Measurements from ENCODE around the gene DAB1.
"Not testable (repeated sequence)": the region's sequence is repeated elsewhere in the genome, so short reads cannot be mapped to it uniquely, and the experiment has no call there.

The DAB1 gene

DNA sequence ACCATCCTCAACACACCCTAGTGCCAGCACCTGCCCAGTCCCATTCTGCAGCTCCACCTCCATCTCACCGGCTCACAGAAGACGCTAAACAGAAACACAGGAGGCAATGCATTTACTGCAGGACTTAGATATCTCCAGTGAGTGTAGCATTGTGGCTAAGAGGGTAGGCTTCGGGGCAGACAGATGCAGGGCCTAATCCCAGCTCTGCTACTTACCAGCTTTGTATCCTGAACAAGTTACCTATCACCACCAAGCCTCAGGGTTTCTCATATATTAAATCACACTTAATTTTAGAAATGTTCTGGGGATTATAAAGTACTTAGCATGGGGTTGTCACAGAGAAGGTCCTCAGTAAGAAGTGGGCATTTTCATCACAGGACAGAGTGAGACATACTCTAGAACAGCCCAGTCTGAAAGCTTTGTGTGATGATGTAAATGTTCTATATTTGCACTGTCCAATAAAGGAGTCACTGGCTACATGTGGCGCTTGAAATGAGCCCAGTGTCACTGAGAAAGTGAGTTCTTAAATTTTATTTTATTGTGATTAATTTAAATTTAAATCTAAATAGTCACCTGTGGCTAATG, 308.7 kb downstream of the DAB1 start:
- no peak for DNase-seq

DNA sequence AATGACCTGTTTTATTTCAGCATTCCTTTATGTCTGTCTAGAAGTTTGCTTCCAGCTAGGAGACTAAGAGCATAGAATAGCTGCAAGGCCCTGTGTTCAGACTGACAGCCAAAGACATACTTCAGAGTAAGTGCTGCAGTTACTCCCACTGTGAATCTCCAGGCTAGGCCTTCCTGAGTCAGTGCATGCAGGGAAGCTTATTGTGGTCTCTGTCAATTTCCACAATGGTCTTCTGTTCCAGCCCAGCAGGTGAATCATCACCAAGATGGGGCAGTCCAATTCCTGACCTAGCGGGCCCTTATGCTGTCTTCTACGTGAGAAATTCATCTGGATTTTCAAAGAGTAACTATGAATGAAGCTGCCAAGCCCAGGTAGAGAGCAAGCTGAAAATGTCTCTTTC, 311.7 kb downstream of the DAB1 start:
- peak; percentile 4 for DNase-seq

DNA sequence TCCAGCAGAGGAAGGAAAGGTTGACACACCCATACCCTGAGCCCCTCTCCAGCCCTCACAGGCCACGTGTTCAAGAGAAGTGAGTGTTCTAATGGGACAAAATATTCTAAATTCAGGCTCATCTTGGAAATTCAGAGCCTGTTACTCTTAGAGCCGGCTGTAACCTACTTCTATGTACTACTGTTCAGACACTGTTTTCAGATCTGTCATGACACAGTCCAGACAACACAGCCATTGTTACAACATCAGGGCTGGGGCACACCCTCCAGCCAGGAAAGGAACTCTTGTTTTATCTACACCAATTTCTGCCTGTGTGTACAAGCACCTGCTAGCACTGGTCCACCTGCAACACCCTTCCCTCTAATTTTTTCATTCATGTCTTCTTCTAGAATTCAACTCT, 312.7 kb downstream of the DAB1 start:
- no peak for DNase-seq

DNA sequence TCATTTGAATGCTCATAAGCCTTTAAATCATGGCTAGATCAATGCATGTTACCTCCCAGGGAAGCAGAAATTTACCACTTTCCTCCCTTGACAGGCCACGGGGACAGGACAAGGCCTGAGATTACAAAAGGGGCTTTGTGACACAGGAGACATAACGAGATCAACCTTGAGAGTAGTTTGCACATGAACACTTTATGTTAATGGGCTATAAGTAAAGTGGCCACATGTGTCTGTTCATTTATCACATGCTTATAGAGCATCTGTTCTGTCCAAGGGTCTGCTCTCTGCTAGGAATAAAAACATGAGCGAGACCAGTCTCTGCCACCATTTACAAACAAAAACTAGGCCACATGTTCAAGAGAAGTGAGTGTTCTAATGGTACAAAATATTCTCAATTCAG, 314.0 kb downstream of the DAB1 start:
- no peak for DNase-seq

DNA sequence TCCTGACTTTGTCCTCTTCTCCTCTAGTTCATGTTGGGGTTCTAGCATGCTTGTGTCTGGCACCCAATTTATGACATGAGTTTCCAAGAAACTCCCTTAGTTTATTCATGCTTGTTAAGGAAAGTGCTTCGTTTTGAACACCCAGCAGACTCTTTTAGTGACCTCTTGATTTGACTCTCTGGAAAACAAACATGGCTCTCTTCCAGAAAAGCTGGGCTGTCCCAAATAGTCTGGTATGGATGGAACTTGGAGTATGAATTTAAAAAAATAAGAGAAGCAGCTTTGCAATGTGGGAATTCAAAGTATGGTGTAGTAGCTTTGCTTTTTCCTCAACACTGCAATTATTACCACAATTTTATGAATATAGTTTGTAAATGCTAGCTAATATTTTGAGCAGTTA, 314.6 kb downstream of the DAB1 start:
- DNase-seq = peak; percentile 41

DNA sequence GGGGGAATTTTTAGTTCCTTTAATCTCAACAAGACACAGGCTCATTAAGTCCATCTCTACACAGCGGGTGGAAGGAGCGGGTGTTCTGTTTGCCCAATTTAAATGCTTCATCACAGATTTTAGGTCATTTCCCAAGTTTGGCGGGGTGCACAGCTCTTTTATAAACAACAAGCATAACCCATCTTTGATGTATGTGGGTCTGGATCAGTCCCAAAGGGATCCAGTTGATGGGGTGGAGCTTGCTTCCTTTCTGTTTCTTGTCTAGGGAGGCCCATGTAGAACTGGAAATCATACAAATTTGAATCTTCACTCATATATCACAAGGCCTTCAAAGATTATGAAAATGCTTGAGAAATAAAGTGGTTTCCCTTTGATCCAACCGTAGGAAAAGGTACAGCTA, 317.6 kb downstream of the DAB1 start:
- no peak for DNase-seq

DNA sequence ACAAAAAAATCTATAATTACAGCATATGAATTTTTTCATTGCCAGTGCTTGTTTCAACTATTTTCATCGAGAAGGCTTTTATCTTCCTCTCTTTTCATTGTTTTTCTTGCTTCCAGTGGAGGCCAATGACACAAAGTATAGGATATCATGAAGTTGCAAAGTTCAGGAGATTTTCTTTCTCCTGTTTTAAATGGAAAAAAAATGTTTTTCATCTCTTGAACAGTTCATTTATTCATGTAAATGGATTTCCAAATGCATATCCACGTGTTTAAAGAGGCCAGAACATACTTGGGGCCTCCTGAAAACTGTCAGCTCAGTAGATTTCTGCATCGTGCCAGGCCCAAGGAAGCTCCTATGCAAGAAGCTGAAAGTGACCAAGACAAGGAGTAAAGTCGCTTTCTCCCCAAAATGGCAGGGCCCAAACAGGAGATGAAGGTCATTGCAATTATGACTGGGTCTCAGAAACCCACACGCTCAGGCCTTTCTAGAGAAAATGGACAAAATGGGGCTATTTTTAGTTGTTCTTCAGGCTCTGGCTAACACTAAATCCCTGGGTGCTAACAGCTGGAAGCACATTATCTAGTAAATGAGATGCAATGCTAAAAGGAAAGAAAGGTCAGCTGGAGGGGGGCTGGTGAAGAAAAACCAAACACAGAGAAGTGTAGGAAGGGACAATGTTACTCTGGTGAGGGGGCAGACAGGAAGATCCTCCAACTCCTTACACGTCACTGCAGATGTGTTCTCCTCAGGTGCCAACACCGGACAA, 321.1 kb downstream of the DAB1 start:
- DNase-seq = no peak

DNA sequence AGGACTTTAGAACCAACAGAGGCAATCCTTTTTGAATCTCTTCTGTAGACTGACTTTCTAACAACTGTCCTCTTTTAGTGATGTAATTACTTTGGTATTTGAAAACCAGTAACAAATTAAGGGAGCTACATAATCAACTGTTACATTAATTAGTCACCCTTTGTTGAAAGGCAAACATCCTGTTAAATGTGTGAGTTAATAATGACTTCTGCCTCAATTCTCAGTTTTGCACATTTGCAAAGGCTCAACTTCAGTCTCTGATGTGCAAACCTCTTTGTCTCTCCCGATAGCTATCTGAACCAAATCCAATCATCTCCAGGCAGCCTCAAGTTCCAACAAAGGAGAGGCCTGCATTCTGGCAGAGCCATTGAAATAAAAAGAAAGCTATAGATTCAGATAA, 322.7 kb downstream of the DAB1 start:
- no peak for DNase-seq

DNA sequence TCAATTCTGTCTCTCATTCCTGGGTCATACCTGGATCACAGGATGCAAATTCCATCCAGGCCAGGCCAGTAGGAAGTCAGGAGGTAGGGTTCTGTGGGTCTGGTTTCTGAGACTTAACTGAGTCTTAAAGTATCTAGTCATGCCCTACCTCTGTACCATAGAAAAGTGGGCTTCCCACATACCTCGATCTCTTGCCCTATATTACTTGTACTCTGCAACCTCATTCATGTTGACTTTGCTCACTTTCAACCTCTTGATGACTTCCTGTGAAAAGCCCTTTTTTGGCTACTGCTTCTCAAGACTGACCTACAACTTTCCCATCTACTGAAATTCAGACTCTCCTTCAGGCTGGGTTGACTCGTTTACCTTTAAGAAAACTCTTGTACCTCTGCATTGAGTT, 329.1 kb downstream of the DAB1 start:
- DNase-seq = no peak

DNA sequence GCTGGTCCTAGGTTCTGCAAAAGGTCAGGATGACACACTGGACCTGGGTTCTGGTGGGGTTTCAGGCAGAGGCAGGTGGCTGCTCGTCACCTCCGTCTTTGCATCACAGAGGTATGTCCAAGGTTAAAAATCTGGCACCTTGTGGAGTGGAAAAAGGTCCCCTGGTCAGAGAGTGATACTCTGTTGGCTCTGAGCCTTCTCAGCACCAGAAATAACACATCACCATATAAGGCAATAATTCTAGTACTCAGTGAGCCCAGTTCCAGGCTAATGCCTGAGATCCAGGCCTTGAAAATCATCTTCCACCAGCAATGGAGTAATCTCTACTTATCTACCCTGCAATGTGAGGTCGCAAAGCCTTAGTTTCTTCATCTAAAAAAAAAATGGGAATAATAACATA, 330.7 kb downstream of the DAB1 start:
- no peak for DNase-seq

DNA sequence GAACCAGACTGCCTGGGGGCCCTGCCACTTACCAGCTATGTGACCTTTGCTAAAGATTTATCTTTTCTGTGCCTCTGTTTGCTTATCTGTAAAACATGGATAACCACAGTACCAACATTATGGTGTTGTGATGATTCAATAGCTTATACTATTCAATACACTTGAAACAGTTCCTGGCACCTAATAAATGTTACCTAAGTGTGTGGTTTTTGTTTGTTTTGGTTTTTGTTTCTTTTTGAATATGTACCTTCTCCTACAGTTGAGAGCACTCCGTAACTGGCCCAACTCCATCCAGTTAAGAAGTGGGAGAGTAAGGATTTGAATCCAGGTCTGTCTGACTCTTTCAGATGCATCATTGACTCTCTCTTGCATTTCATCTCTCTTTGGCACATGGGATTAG, 332.2 kb downstream of the DAB1 start:
- DNase-seq = no peak

DNA sequence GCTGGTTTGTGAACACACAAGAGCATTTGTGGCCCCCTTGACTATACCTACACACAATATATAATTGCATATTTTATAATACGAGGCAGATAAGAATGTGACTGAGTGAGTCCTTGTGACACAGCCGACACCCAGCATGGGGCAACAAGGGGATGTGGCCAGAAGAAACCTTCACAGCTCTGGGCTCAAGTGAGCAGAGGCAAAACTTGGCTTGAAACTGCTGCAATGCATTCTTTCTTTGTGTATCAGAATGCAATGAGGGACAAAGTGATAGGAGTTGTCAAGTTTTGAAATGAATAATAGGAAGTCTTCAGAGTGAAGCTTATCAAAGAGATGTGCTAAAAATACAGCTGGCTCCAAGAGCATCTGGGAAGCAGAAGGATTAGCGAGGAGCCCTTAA, 334.0 kb downstream of the DAB1 start:
- DNase-seq = peak; percentile 9

DNA sequence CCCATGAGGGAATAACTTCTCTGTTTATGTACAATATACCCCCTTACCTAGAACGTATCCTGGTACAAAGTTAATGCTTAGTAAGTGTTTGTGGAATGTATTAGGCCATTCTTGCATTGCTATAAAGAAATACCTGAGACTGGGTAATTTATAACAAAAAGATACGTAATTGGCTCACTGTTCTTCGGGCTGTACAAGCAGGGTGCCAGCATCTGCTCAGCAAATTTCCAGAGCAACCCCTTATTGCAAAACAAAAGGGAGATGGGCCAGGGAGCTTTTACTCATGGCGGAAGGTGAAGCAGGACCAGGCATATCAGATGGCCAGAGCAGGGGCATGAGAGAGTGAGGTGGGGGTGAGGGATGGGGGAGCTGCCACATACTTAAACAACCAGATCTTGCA, 334.6 kb downstream of the DAB1 start:
- no peak for DNase-seq

DNA sequence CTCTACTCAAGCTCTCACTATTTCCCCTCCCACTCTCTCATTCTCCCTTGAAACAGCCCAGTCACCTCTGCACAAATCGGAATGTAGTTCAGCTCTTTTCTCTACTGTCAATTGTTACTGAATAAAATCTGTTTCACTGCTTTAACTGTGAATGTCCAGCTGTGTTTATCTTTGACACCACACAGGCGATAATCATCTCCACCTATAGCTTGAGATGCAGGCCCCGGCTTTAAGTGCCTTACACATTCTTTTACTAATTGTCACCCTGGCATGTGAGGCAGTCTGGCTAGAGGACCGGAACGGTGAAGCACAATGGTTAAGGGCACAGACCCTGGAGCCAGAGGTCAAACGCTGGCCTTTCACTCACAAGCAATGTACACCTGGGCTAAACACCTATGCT, 335.2 kb downstream of the DAB1 start:
- no peak for DNase-seq

DNA sequence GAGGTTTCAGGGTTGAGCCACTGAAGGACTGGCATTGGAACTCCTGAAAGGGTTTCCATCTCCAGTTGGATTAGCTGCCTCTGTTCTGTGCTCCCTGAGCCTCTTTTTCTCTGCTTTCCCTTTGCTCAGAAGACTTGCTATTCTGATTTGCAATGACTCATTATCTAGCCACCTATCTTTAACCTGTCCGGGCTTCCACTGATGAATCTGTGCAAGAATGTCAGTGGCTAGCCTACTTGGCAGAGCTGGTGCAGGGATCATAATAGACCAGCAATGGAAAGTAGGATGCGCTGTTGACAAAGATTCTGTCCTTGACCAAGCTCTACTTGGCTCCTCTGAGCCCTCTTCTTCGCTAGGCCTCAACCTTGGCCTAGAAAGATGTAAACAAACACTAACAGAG, 336.2 kb downstream of the DAB1 start:
- DNase-seq = not testable (repeated sequence)

DNA sequence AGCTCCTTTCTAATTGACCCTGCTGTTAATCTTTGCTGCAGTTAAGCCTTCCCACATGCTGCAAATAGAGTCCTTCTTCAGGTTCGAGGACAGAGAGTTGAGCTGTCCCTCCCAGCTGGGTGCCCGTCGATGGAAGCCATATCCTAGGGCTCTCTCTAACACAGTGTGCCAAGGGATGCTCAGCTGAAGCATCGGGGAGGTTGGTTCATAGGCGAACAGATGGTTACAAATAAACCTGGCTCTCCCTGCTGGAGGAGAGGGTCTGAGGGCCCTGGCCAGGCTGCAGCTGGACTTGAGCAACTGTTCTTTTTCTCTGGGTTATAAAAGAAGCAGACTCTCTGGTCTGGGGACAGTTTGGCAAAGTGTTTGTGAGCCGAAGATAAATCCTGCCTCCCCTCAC, 337.7 kb downstream of the DAB1 start:
- no peak for DNase-seq

DNA sequence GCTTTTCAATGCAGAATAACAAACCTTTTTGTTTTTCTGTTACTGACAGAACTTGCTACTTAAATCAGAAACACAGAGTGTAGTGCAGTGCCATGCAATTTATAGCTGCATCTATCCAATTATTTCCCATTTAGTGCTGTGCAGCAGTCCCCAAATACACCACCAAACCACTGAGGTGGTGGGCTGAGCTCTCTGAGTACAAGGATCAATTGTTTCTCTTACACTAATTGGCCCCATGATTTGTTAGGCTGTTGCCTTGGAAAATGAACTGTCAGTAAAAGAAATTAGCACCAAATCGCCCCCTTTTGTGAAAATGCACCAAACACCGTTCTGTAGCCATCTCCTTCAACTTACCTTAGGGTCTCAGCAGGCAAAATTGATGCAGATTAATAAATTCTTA, 339.2 kb downstream of the DAB1 start:
- no peak for DNase-seq

DNA sequence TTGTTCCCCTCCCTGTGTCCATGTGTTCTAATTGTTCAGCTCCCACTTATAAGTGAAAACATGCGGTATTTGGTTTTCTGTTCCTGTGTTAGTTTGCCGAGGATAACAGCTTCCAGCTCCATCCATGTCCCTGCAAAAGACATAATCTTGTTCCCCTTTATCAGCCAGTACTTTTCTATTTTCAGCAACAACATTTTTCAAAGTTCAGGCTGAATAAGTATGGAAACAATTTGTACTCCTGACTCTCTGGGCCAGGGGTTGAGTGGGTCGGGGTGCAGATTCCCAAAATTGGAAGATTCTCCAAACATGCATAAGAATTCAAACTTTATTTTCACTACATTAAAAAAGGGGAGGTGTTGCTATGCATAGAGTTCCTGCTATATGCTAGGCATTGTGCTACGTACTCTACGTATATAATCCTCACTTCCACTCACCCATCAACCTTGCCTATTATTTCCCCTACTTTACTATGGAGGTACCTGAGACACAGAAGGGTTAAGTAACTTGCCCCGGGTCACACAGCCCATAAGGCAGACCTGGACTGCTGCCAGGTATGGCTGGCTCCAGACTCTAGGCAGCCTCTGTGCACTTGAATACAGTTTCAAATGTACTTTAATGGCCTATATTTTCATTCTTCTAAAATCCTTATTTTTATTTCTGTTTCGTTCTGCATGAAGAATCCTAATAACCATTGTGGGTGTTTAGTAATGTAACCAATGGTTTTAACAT, 341.0 kb downstream of the DAB1 start:
- DNase-seq = no peak

DNA sequence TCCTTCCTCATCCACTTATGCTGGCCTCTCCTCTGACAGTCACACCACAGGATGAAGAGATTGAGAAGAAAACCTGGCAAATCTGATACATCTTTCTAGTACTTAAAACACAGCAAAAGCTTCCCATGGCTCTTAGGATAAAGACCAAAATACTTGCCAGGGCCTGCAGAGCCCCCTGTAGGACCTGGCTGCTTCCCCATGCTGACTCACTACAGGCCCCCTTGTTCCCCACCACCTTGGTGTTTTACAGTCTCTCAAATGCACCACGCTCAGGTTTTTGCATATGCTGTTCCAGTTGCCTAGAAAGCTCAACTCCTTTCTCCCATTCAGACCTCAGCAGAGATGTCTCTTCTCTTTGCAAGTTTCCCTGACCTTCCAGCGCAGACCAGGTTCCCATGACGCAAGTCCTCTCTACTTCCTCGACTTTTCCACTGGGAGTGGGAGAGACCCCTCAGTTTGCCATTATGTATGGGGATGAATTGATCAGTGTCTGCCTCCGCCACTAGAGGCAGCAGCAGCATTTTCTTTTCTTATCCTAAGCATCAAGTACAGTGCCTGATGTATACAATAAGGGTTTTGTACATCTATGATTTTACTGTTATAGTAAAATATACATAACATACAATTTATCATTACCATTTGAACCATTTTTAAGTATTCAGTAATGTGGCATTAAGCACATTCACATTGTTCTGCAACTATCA, 344.3 kb downstream of the DAB1 start:
- DNase-seq = no peak

DNA sequence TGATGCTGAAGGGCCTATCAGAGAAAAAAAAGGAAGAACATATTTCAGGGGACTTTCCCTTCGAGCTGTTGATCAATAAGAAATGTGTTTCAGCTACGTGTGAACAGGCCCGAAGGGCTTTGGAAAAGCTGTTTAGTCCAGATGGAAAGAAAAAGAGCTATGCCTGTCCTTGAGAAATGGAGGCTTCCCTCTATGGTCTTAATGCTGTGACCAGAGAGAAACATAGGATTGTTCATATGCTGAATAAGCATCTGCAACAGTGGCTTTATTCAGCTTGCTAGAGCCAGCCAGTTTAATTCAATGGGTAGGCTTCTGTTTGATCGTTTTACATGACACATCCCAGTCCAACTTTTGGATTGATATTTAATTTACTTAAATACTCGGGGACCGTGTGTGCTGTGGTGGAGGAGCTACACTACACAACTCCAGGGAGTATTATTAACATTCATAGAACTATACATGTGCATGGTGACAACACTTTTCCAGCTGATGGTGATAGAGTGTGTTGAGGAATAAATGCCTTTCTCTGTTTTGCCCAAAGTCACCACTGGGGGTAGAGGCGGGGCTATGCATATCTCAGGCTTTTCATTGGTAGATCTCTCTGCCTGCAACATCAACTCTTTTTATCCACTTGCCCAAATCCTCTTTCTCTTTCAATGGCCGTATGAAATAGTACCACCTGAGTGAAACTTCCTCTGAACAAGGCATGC, 351.3 kb downstream of the DAB1 start:
- no peak for DNase-seq

DNA sequence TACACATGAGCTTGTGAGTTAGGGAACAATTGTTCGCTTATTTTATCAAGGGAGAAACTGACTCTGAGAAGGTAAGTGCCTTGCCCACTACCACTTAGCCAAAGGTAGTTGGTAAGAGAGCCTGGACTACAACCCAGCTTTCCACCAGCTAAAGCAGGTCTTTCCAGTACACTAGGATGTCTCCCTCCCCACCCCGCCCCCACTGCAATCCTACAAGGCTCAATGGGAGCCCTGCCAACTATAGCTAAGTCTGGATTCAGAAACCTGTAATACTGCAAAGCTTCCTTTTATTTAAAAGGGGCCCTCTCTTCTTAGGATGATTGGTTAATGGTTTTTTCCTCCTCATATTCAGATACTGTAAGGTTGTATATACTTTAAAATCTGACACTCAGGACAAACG, 356.0 kb downstream of the DAB1 start:
- DNase-seq = no peak

DNA sequence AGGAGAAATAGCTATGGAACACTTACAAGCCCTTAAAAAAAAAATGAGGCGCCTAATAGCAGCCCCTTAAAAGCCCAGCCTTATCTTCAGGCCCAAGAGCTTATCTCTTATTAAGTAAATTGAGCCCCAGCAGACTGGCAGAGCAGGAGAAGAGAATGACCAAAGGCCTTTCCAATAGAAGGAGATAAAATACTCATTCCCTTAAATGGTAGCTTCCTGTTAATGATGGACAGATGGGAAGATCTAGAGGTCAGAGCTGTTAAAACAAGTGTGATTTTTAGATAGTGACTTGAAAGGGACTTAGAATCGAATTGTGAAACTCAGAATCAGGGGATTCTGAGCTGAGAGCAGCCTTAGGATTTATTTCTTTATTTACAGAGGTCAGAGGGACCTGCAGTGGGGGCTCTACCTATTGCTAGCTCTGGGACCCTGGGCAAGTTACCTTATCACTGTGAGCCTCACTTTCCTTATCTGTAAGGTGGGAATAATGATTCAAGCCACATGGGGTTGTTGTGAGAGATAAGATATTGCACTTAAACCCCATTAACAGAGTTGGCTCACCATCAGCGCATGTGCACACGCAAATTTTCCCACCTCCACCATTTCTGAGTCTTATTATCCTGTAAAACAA, 356.8 kb downstream of the DAB1 start:
- no peak for DNase-seq

All from fibroblast of skin of back (primary cell).